ENCODE measurements around the gene MIPOL1. TPM values are rescaled to one million over a fixed set of nuclear protein-coding genes. Genes with fewer than 3 reads are reported as not detected.
A peak's percentile ranks its signal among the peaks of the same experiment; 100 is the strongest.

The MIPOL1 gene
- total RNA-seq, 1 donor from 2014 or later, result 12.1 TPM

DNA sequence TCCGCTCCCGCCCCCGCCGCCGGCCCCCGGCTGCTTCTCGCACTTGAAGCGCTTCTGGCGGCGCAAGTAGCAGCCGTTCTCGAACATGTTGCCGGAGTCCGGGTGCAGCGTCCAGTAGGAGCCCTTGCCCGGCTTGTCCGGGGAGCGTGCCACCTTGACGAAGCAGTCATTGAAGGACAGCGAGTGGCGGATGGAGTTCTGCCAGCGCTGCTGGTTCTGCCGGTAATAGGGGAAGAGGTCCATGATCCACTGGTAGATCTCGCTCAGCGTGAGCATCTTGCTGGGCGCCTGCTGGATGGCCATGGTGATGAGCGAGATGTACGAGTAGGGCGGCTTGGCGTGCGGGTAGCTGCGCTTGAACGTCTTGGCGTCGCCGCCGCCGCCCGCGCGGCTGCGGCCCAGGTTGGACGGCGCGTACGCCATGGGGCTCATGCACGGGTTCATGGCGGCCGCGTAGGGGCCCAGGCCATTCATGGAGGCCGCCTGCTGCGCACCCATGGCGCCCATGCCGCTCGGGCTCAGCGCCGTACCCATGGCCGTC is 394.3 kb downstream of the MIPOL1 start:
- TF ChIP-seq, protein P1, sequence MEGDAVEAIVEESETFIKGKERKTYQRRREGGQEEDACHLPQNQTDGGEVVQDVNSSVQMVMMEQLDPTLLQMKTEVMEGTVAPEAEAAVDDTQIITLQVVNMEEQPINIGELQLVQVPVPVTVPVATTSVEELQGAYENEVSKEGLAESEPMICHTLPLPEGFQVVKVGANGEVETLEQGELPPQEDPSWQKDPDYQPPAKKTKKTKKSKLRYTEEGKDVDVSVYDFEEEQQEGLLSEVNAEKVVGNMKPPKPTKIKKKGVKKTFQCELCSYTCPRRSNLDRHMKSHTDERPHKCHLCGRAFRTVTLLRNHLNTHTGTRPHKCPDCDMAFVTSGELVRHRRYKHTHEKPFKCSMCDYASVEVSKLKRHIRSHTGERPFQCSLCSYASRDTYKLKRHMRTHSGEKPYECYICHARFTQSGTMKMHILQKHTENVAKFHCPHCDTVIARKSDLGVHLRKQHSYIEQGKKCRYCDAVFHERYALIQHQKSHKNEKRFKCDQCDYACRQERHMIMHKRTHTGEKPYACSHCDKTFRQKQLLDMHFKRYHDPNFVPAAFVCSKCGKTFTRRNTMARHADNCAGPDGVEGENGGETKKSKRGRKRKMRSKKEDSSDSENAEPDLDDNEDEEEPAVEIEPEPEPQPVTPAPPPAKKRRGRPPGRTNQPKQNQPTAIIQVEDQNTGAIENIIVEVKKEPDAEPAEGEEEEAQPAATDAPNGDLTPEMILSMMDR (IDR thresholded peaks at IDR 0.05; ENCODE audit: unreplicated experiment), result no peak
- H3K4me3 Mint-ChIP-seq (ENCODE audit: unreplicated experiment), result no peak overlapping the region
- no peak overlapping the region for H3K27ac Mint-ChIP-seq (ENCODE audit: unreplicated experiment)
- H3K27me3 Mint-ChIP-seq (ENCODE audit: unreplicated experiment), result peaks cover 33% of the 10 kb centered on the region
- H3K9me3 Mint-ChIP-seq (ENCODE audit: unreplicated experiment), result no peaks in the 10 kb centered on the region
- H3K36me3 Mint-ChIP-seq (ENCODE audit: low read depth, unreplicated experiment), result peaks cover 9% of the 10 kb centered on the region
- peaks cover 34% of the 10 kb centered on the region for H3K4me1 Mint-ChIP-seq (ENCODE audit: unreplicated experiment)
- no peak for DNase-seq (ENCODE audit: low spot score)

DNA sequence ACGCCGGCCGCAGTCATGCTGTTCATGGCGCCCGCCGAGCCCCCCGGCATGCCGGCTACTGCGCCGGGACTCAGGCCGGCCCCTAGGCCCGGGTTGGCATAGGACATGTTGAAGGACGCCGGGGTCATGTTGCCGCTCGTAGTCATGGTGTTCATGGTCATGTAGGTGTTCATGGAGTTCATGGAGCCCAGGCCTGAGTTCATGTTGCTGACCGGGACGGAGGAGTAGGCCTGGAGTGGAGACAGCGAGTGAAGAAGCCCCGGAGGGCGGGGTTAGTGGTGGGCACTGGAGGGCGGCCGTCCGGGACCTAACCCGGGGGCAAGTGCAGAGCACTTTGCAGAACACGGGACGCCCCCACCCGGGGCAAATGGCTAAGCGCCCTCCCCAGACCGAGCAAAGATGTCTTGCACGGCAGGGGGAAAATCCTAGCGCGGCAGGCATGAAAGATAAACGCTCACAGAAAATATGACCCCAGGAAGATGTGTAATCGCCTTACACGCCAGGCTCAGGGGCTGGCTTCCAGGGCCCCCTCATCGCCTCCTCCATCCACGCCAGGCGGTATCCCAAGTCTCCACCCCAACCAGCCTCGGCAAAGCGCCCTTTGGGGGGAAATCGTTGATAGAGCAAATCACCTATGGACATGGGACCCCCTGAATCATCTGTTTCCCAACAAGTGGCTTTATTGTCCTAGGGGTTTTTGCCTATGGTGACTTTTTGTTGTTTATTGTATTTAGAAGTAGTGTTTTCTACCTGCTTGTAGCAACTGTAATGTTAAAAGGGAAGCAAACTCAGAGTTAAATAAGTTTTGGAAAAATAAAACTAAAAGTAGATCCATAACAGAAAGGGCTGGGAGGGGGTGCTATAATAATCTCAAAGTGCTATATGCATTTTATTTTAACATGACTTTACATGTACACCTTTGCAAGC is 395.0 kb downstream of the MIPOL1 start:
- Mint-ChIP-seq H3K4me1 (ENCODE audit: unreplicated experiment) (peaks cover 37% of the 10 kb centered on the region), H3K27ac (ENCODE audit: unreplicated experiment) (no peak overlapping the region), H3K36me3 (ENCODE audit: low read depth, unreplicated experiment) (peaks cover 9% of the 10 kb centered on the region), H3K27me3 (ENCODE audit: unreplicated experiment) (peaks cover 39% of the 10 kb centered on the region), H3K9me3 (ENCODE audit: unreplicated experiment) (no peaks in the 10 kb centered on the region), H3K4me3 (ENCODE audit: unreplicated experiment) (peak overlapping the region; percentile 31)
- DNase-seq (ENCODE audit: low spot score), result no peak
- TF ChIP-seq, protein P1 (IDR thresholded peaks at IDR 0.05; ENCODE audit: unreplicated experiment), result no peak

DNA sequence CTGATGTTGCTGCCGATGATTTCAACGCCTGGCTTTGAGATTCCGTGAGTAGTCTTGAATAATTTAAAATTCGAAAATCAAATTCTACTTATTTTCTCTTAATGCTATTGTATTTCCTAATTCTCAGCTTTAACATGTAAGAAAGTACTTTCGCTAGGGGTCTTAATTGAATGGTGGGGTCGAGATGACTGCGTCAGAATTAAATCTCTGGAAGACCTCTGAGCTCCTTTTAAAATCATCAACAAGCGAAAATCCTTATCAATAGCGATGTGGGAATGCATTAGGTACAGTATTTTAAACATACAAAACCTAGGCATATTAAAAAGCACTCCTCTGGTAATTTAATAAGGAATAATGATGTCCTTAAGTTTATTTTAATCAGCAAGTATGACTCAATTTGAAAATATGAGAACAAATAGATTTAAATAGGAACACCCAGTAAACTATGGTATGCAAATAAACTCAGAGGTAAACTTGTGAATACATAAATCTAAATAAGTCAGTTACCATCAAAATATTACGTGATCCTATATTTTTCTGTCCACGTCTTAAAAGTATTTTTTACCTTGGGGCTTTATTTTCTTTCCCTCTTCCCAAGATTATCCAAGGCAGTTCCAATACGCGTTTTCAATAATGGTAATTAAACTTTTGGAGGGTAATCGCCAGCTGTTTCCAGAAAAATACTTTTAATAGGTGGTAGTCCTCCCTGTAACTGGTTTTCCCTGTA is 395.9 kb downstream of the MIPOL1 start:
- Mint-ChIP-seq H3K27me3 (ENCODE audit: unreplicated experiment) (peaks cover 45% of the 10 kb centered on the region), H3K4me3 (ENCODE audit: unreplicated experiment) (peak overlapping the region; percentile 92), H3K36me3 (ENCODE audit: low read depth, unreplicated experiment) (peaks cover 9% of the 10 kb centered on the region), H3K4me1 (ENCODE audit: unreplicated experiment) (peaks cover 31% of the 10 kb centered on the region), H3K9me3 (ENCODE audit: unreplicated experiment) (no peaks in the 10 kb centered on the region), H3K27ac (ENCODE audit: unreplicated experiment) (no peak overlapping the region)
- TF ChIP-seq, protein P1 (IDR thresholded peaks at IDR 0.05; ENCODE audit: unreplicated experiment), result no peak
- DNase-seq (ENCODE audit: low spot score), result no peak

DNA sequence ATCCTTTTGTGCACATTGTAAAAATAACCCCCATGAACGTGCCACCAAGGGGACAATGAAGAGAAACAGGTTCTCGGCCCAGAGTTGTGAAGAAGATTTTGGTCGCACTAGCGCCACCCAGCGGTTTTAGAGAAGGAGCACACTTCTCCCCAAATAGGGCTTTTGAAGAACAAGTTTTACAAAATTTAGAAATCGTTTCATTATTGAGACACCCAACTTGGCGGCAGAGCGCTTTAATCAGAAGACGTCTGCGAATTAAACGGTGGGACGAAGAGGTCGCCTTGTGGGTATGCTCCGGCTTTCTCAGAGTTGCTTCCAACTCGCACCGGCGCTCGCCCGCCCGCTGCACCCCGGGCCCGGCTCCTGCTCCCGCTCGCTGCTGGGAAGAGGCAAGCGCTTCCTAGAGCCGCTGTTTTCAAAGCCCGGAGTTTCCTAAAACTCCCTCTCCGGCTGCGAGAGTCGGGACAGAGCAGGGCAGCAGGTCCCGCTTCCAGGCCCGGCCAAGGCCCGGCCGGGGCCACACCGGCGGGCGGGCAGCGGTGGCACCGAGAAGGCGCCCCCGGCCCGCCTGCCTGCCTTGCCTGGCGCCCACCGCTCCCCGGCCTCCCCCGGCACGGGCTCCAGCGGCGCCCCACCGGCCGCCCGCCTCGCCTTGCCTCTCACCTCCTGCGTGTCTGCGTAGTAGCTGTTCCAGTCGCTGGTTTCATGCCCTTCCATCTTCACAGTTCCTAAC is 396.7 kb downstream of the MIPOL1 start:
- H3K4me1 Mint-ChIP-seq (ENCODE audit: unreplicated experiment), result peaks cover 26% of the 10 kb centered on the region
- peaks cover 9% of the 10 kb centered on the region for H3K36me3 Mint-ChIP-seq (ENCODE audit: low read depth, unreplicated experiment)
- H3K27ac Mint-ChIP-seq (ENCODE audit: unreplicated experiment), result no peak overlapping the region
- H3K27me3 Mint-ChIP-seq (ENCODE audit: unreplicated experiment), result peaks cover 46% of the 10 kb centered on the region
- TF ChIP-seq, protein P1 (IDR thresholded peaks at IDR 0.05; ENCODE audit: unreplicated experiment), result peak; percentile 89
- no peaks in the 10 kb centered on the region for H3K9me3 Mint-ChIP-seq (ENCODE audit: unreplicated experiment)
- peak; percentile 80 for DNase-seq (ENCODE audit: low spot score)
- H3K4me3 Mint-ChIP-seq (ENCODE audit: unreplicated experiment), result peak overlapping the region; percentile 92
